ENCODE data around the gene FARP2.
"Not testable (repeated sequence)": the region's sequence is repeated elsewhere in the genome, so short reads cannot be mapped to it uniquely, and the experiment has no call there.

FARP2 gene

GRCh38 chr2:241408849-241409248, 52.8 kb downstream of the FARP2 start:
- Histone ChIP-seq H3K9me3 (ENCODE audit: control insufficient read depth, insufficient read depth, low read length) (no peaks in the 10 kb centered on the region), H3K27ac (ENCODE audit: low read length) (no peak overlapping the region), H3K4me3 (ENCODE audit: low read length) (no peak overlapping the region), H3K4me1 (ENCODE audit: control insufficient read depth, insufficient read depth, low read length) (no peaks in the 10 kb centered on the region), H3K27me3 (ENCODE audit: control insufficient read depth, insufficient read depth, low read length) (no peaks in the 10 kb centered on the region), H3K36me3 (ENCODE audit: control insufficient read depth, insufficient read depth, low read length) (peaks cover 14% of the 10 kb centered on the region; the same call in 1 of the 2 replicates)
- DNase-seq (ENCODE audit: low read depth, low spot score) = no peak

- no peaks in the 10 kb centered on the region for H3K4me1 ChIP-seq (ENCODE audit: control insufficient read depth, insufficient read depth, low read length)
- whole genome bisulfite sequencing (ENCODE audit: insufficient coverage, insufficient read length) = no CpG with 5 or more reads among the region's 9 CpGs
- peaks cover 14% of the 10 kb centered on the region; the same call in 1 of the 2 replicates for H3K36me3 ChIP-seq (ENCODE audit: control insufficient read depth, insufficient read depth, low read length)
- DNase-seq (ENCODE audit: low read depth, low spot score) = no peak
- no peaks in the 10 kb centered on the region for H3K9me3 ChIP-seq (ENCODE audit: control insufficient read depth, insufficient read depth, low read length)
- H3K27me3 ChIP-seq (ENCODE audit: control insufficient read depth, insufficient read depth, low read length) = no peaks in the 10 kb centered on the region
- no peak overlapping the region for H3K27ac ChIP-seq (ENCODE audit: low read length)
- H3K4me3 ChIP-seq (ENCODE audit: low read length) = no peak overlapping the region
These were observed 54.7 kb downstream of the FARP2 start for GRCh38 chr2:241410739-241411176.

GRCh38 chr2:241412144-241412543, 56.1 kb downstream of the FARP2 start:
- H3K4me3 ChIP-seq (ENCODE audit: low read length) = no peak overlapping the region
- WGBS (ENCODE audit: insufficient coverage, insufficient read length) = no CpG with 5 or more reads among the region's 5 CpGs
- no peaks in the 10 kb centered on the region for H3K4me1 ChIP-seq (ENCODE audit: control insufficient read depth, insufficient read depth, low read length)
- peaks cover 14% of the 10 kb centered on the region; the same call in 1 of the 2 replicates for H3K36me3 ChIP-seq (ENCODE audit: control insufficient read depth, insufficient read depth, low read length)
- DNase-seq (ENCODE audit: low read depth, low spot score) = no peak
- no peaks in the 10 kb centered on the region for H3K27me3 ChIP-seq (ENCODE audit: control insufficient read depth, insufficient read depth, low read length)
- H3K27ac ChIP-seq (ENCODE audit: low read length) = no peak overlapping the region
- no peaks in the 10 kb centered on the region for H3K9me3 ChIP-seq (ENCODE audit: control insufficient read depth, insufficient read depth, low read length)

- not testable (repeated sequence) for H3K4me1 ChIP-seq (ENCODE audit: control insufficient read depth, insufficient read depth, low read length); DNase-seq (ENCODE audit: low read depth, low spot score); H3K9me3 ChIP-seq (ENCODE audit: control insufficient read depth, insufficient read depth, low read length); H3K27me3 ChIP-seq (ENCODE audit: control insufficient read depth, insufficient read depth, low read length); H3K4me3 ChIP-seq (ENCODE audit: low read length); H3K27ac ChIP-seq (ENCODE audit: low read length)
- WGBS (ENCODE audit: insufficient coverage, insufficient read length) = no CpG with 5 or more reads among the region's 5 CpGs
- peaks cover 14% of the 10 kb centered on the region; the same call in 1 of the 2 replicates for H3K36me3 ChIP-seq (ENCODE audit: control insufficient read depth, insufficient read depth, low read length)
These were observed 57.4 kb downstream of the FARP2 start for GRCh38 chr2:241413501-241413900.

GRCh38 chr2:241413929-241414580, 58.0 kb downstream of the FARP2 start:
- H3K4me1 ChIP-seq (ENCODE audit: control insufficient read depth, insufficient read depth, low read length) = no peaks in the 10 kb centered on the region
- H3K4me3 ChIP-seq (ENCODE audit: low read length) = no peak overlapping the region
- no peaks in the 10 kb centered on the region for H3K27me3 ChIP-seq (ENCODE audit: control insufficient read depth, insufficient read depth, low read length)
- no peaks in the 10 kb centered on the region for H3K9me3 ChIP-seq (ENCODE audit: control insufficient read depth, insufficient read depth, low read length)
- no peak overlapping the region for H3K27ac ChIP-seq (ENCODE audit: low read length)
- DNase-seq (ENCODE audit: low read depth, low spot score) = no peak
- peaks cover 14% of the 10 kb centered on the region; the same call in 1 of the 2 replicates for H3K36me3 ChIP-seq (ENCODE audit: control insufficient read depth, insufficient read depth, low read length)
- no CpG with 5 or more reads among the region's 7 CpGs for WGBS (ENCODE audit: insufficient coverage, insufficient read length)

- Histone ChIP-seq H3K36me3 (ENCODE audit: control insufficient read depth, insufficient read depth, low read length) (peaks cover 14% of the 10 kb centered on the region; the same call in 1 of the 2 replicates), H3K4me3 (ENCODE audit: low read length) (no peak overlapping the region), H3K27me3 (ENCODE audit: control insufficient read depth, insufficient read depth, low read length) (no peaks in the 10 kb centered on the region), H3K9me3 (ENCODE audit: control insufficient read depth, insufficient read depth, low read length) (no peaks in the 10 kb centered on the region), H3K27ac (ENCODE audit: low read length) (no peak overlapping the region), H3K4me1 (ENCODE audit: control insufficient read depth, insufficient read depth, low read length) (no peaks in the 10 kb centered on the region)
- WGBS (ENCODE audit: insufficient coverage, insufficient read length) = no CpG with 5 or more reads among the region's 3 CpGs
- DNase-seq (ENCODE audit: low read depth, low spot score) = no peak
These were observed 59.1 kb downstream of the FARP2 start for GRCh38 chr2:241415196-241415595.

GRCh38 chr2:241417626-241418025, 61.5 kb downstream of the FARP2 start:
- Histone ChIP-seq H3K27ac (ENCODE audit: low read length) (no peak overlapping the region), H3K4me3 (ENCODE audit: low read length) (no peak overlapping the region), H3K4me1 (ENCODE audit: control insufficient read depth, insufficient read depth, low read length) (no peaks in the 10 kb centered on the region), H3K27me3 (ENCODE audit: control insufficient read depth, insufficient read depth, low read length) (no peaks in the 10 kb centered on the region), H3K36me3 (ENCODE audit: control insufficient read depth, insufficient read depth, low read length) (peaks cover 6% of the 10 kb centered on the region; the same call in 1 of the 2 replicates), H3K9me3 (ENCODE audit: control insufficient read depth, insufficient read depth, low read length) (no peaks in the 10 kb centered on the region)
- no CpG with 5 or more reads among the region's 6 CpGs for WGBS (ENCODE audit: insufficient coverage, insufficient read length)
- no peak for DNase-seq (ENCODE audit: low read depth, low spot score)

- Histone ChIP-seq H3K27ac (ENCODE audit: low read length) (no peak overlapping the region), H3K27me3 (ENCODE audit: control insufficient read depth, insufficient read depth, low read length) (no peaks in the 10 kb centered on the region), H3K4me1 (ENCODE audit: control insufficient read depth, insufficient read depth, low read length) (no peaks in the 10 kb centered on the region), H3K36me3 (ENCODE audit: control insufficient read depth, insufficient read depth, low read length) (0 out of 2 replicates have a peak, but pooled peaks cover 2% of the 10 kb centered on the region), H3K9me3 (ENCODE audit: control insufficient read depth, insufficient read depth, low read length) (no peaks in the 10 kb centered on the region), H3K4me3 (ENCODE audit: low read length) (no peak overlapping the region)
- DNase-seq (ENCODE audit: low read depth, low spot score) = no peak
- no CpG with 5 or more reads among the region's 3 CpGs for WGBS (ENCODE audit: insufficient coverage, insufficient read length)
These were observed 65.2 kb downstream of the FARP2 start for GRCh38 chr2:241421330-241421729.

GRCh38 chr2:241421942-241422341, 65.9 kb downstream of the FARP2 start:
- not testable (repeated sequence) for H3K36me3 ChIP-seq (ENCODE audit: control insufficient read depth, insufficient read depth, low read length); H3K4me3 ChIP-seq (ENCODE audit: low read length); H3K4me1 ChIP-seq (ENCODE audit: control insufficient read depth, insufficient read depth, low read length); H3K27me3 ChIP-seq (ENCODE audit: control insufficient read depth, insufficient read depth, low read length); DNase-seq (ENCODE audit: low read depth, low spot score); H3K27ac ChIP-seq (ENCODE audit: low read length); H3K9me3 ChIP-seq (ENCODE audit: control insufficient read depth, insufficient read depth, low read length)
- no CpG with 5 or more reads among the region's 5 CpGs for WGBS (ENCODE audit: insufficient coverage, insufficient read length)

GRCh38 chr2:241422350-241422749, 66.3 kb downstream of the FARP2 start:
- H3K36me3 ChIP-seq (ENCODE audit: control insufficient read depth, insufficient read depth, low read length) = 0 out of 2 replicates have a peak, but pooled peaks cover 2% of the 10 kb centered on the region

GRCh38 chr2:241423489-241423888, 67.4 kb downstream of the FARP2 start:
- not testable (repeated sequence) for H3K27ac ChIP-seq (ENCODE audit: low read length); H3K4me3 ChIP-seq (ENCODE audit: low read length); H3K4me1 ChIP-seq (ENCODE audit: control insufficient read depth, insufficient read depth, low read length); DNase-seq (ENCODE audit: low read depth, low spot score); H3K36me3 ChIP-seq (ENCODE audit: control insufficient read depth, insufficient read depth, low read length); H3K27me3 ChIP-seq (ENCODE audit: control insufficient read depth, insufficient read depth, low read length); H3K9me3 ChIP-seq (ENCODE audit: control insufficient read depth, insufficient read depth, low read length)
- no CpG with 5 or more reads among the region's 1 CpG for WGBS (ENCODE audit: insufficient coverage, insufficient read length)

More at GRCh38 chr2:241422350-241422749, 66.3 kb downstream of the FARP2 start:
- H3K27ac ChIP-seq (ENCODE audit: low read length) = no peak overlapping the region
- no CpG with 5 or more reads among the region's 1 CpG for WGBS (ENCODE audit: insufficient coverage, insufficient read length)
- H3K27me3 ChIP-seq (ENCODE audit: control insufficient read depth, insufficient read depth, low read length) = no peaks in the 10 kb centered on the region
- no peak overlapping the region for H3K4me3 ChIP-seq (ENCODE audit: low read length)
- H3K9me3 ChIP-seq (ENCODE audit: control insufficient read depth, insufficient read depth, low read length) = no peaks in the 10 kb centered on the region
- no peak for DNase-seq (ENCODE audit: low read depth, low spot score)
- H3K4me1 ChIP-seq (ENCODE audit: control insufficient read depth, insufficient read depth, low read length) = no peaks in the 10 kb centered on the region
